Liver (tissue), 9 donors: Measurements from ENCODE around the gene SH2D3A. TPM values are rescaled to one million over a fixed set of nuclear protein-coding genes. Genes with fewer than 3 reads are reported as not detected.

Source experiments
- DNase-seq: peaks from one replicate; pipeline ENCODE4 v3.0.0-alpha.2; 2017; ENCODE audit warnings: low spot score
- H3K27ac ChIP-seq, 2 donors: one replicate each; pipeline ENCODE4 v1.7.0; 2013; ENCODE audit warnings: inconsistent platforms in 2 of 2, low read length in 2 of 2, control low read depth in 1 of 2, low read depth in 1 of 2, mild to moderate bottlenecking in 1 of 2
- H3K27me3 ChIP-seq, 4 donors: one replicate each; pipeline versions ENCODE4 v1.6.1 to v1.7.0; 2013; ENCODE audit warnings: low read length in 3 of 4, inconsistent platforms in 1 of 4, mild to moderate bottlenecking in 1 of 4, moderate library complexity in 1 of 4; ENCODE audit not compliant: control insufficient read depth in 4 of 4, insufficient read depth in 4 of 4
- H3K36me3 ChIP-seq, 4 donors: one replicate each; pipeline versions ENCODE4 v1.6.1 to v1.7.0; 2013; ENCODE audit warnings: low read length in 3 of 4, mild to moderate bottlenecking in 3 of 4, low read depth in 1 of 4, moderate library complexity in 1 of 4; ENCODE audit not compliant: control insufficient read depth in 4 of 4, insufficient read depth in 3 of 4
- H3K4me1 ChIP-seq, 4 donors: one replicate each; pipeline versions ENCODE4 v1.6.1 to v1.7.0; 2013; ENCODE audit warnings: low read length in 3 of 4, mild to moderate bottlenecking in 3 of 4, moderate library complexity in 1 of 4; ENCODE audit not compliant: control insufficient read depth in 4 of 4, insufficient read depth in 4 of 4
- H3K4me3 ChIP-seq, 3 donors: one replicate each; pipeline versions ENCODE4 v1.6.1 to v1.7.0; 2013; ENCODE audit warnings: low read length in 3 of 3, control low read depth in 1 of 3, low read depth in 1 of 3, mild to moderate bottlenecking in 1 of 3
- H3K9ac ChIP-seq, 2 donors: one replicate each; pipeline ENCODE4 v1.7.0; 2013; ENCODE audit warnings: low read length in 2 of 2, mild to moderate bottlenecking in 2 of 2, moderate library complexity in 2 of 2, control low read depth in 1 of 2, low read depth in 1 of 2
- H3K9me3 ChIP-seq, 4 donors: one replicate each; pipeline versions ENCODE4 v1.6.1 to v1.7.0; 2013; ENCODE audit warnings: low read length in 3 of 4; ENCODE audit not compliant: control insufficient read depth in 4 of 4
- EGR1 ChIP-seq, 2 donors: IDR thresholded peaks; 2 replicates each; pipeline ENCODE4 v1.6.1; 2016 to 2018; ENCODE audit warnings: antibody characterized with exemption in 2 of 2, low read depth in 2 of 2
- FOXA1 ChIP-seq: IDR thresholded peaks from 2 replicates; pipeline ENCODE4 v1.6.1; 2016; ENCODE audit warnings: antibody characterized with exemption
- FOXA2 ChIP-seq: IDR thresholded peaks from 2 replicates; pipeline ENCODE4 v1.6.1; 2016; ENCODE audit warnings: antibody characterized with exemption
- GABPA ChIP-seq, 2 donors: IDR thresholded peaks in 1 of 2; conservative IDR thresholded peaks in 1 of 2; 2 replicates each; pipeline ENCODE4 v1.6.1; 2016; ENCODE audit warnings: antibody characterized with exemption in 2 of 2, mild to moderate bottlenecking in 1 of 2, moderate library complexity in 1 of 2
- HNF4A ChIP-seq, 2 donors: conservative IDR thresholded peaks; 2 replicates each; pipeline ENCODE4 v1.6.1; 2016; ENCODE audit warnings: antibody characterized with exemption in 2 of 2, mild to moderate bottlenecking in 2 of 2
- HNF4G ChIP-seq: IDR thresholded peaks from 2 replicates; pipeline ENCODE4 v1.6.1; 2016; ENCODE audit warnings: antibody characterized with exemption
- JUND ChIP-seq, 2 donors: IDR thresholded peaks; 2 replicates each; pipeline ENCODE4 v1.6.1; 2016; ENCODE audit warnings: antibody characterized with exemption in 2 of 2
- NR2F2 ChIP-seq: IDR thresholded peaks from 2 replicates; pipeline ENCODE4 v1.6.1; 2016; ENCODE audit warnings: antibody characterized with exemption
- RAD21 ChIP-seq, 2 donors: IDR thresholded peaks; 2 replicates each; pipeline ENCODE4 v1.6.1; 2016; ENCODE audit warnings: antibody characterized with exemption in 2 of 2, mild to moderate bottlenecking in 2 of 2
- RXRA ChIP-seq, 2 donors: IDR thresholded peaks; 2 replicates each; pipeline ENCODE4 v1.6.1; 2017 to 2018; ENCODE audit warnings: antibody characterized with exemption in 2 of 2, mild to moderate bottlenecking in 1 of 2
- SP1 ChIP-seq: IDR thresholded peaks from 2 replicates; pipeline ENCODE4 v1.6.1; 2018; ENCODE audit warnings: antibody characterized with exemption, mild to moderate bottlenecking
- TAF1 ChIP-seq: conservative IDR thresholded peaks from 2 replicates; pipeline ENCODE4 v1.6.1; 2016; ENCODE audit warnings: antibody characterized with exemption, mild to moderate bottlenecking
- YY1 ChIP-seq: IDR thresholded peaks from 2 replicates; pipeline ENCODE4 v1.6.1; 2016; ENCODE audit warnings: antibody characterized with exemption, mild to moderate bottlenecking
- WGBS: extraction: QIAGEN DNeasy Blood & Tissue Kit; methylation state at CpG from one replicate; pipeline ENCODE4 v1.1.7; 2013; 5-methylcytosine and 5-hydroxymethylcytosine counted together
- polyA plus RNA-seq, 2 donors: library from polyadenylated mRNA; stranded (reverse) in 1 of 2; unstranded in 1 of 2; fragments of 200-250 nt in 1 of 2; fragments of >200 nt in 1 of 2; fragmentation: Nextera tagmentation in 1 of 2; extraction: Ambion mirVana in 1 of 2; gene quantifications; one replicate each; pipeline versions ENCODE4 v1.2.1 to v1.2.3, GENCODE V29; 2013 to 2015
- total RNA-seq, 2 donors: library from RNA; depleted of rRNA; stranded (reverse); fragments of >200 nt; gene quantifications; one replicate each; pipeline ENCODE4 v1.2.3, GENCODE V29; 2014
- TF ChIP-seq, protein P1 (sequence below): IDR thresholded peaks from 2 replicates; pipeline ENCODE4 v1.6.1; 2016; ENCODE audit warnings: antibody characterized with exemption
- TF ChIP-seq, protein P2 (sequence below): IDR thresholded peaks from 2 replicates; pipeline ENCODE4 v1.6.1; 2016; ENCODE audit warnings: antibody characterized with exemption
- TF ChIP-seq, protein P3 (sequence below): fragments of 150-350 bp; IDR thresholded peaks from 2 replicates; pipeline ENCODE4 v1.5.1; 2017; ENCODE audit warnings: improper control_type of control experiment, low read depth, low read length; ENCODE audit not compliant: missing input control
- TF ChIP-seq, protein P4 (sequence below): IDR thresholded peaks from 2 replicates; pipeline ENCODE4 v1.6.1; 2016; ENCODE audit warnings: antibody characterized with exemption, mild to moderate bottlenecking
- TF ChIP-seq, protein P5 (sequence below): IDR thresholded peaks from 2 replicates; pipeline ENCODE4 v1.6.1; 2016; ENCODE audit warnings: antibody characterized with exemption
- donor health status: healthy.
- donor health status: healthy.
- donor health status: healthy.
- donor health status: healthy.
- donor health status: healthy.

Gene SH2D3A
- total and polyA plus RNA-seq, 4 donors: 0.23 to 1.0 (median 0.77) TPM

DNA sequence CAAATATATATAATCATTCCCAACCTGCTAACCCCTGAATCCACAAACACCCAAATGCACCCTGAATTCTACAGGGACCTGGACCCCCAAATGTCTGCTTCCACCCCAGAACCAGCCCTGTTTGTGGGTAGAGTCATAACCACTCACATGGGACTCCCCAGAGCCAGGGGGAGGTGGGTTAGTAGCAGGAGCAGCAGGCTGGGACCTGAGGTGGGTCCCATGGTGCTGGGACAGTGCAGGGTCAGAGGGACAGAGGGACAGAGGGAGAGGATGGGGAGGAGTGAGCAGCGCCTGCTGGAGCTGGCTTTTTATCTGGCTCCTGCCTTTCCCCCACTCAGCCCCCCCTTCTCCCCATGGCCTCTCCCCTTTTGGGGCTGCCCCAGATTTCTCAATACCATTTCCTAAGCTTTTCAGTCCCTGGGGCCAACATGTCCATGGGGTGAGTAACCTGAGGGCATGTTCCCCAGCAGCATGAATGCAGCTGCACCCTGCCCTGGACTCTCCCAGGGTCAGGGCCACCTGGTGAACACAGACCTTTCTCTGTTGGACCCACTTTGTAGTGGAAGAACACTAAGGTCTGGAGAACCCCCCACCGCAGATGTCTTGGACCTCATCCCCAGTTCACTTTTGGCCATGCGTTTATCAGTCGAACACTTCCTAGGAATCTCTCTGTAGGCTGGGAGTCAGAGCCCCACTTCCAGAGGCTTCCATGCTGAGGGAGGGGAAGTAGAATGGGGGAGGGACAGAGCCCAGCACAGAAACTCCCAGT is 46.7 kb downstream of the SH2D3A start, which contains the start of gene C3:
Gene C3, minus strand, starts transcription at position 282 of the 769 bp plus-strand sequence. Its CDS starts 61 bp downstream, at position 221.
- Histone ChIP-seq H3K36me3 (peaks cover 3 to 28% (median 22%) of the 10 kb centered on the region in 4 donors), H3K27me3 (no peaks in the 10 kb centered on the region), H3K4me1 (peaks cover 5 to 58% (median 40%) of the 10 kb centered on the region in 4 donors), H3K9me3 (no peaks in the 10 kb centered on the region), H3K4me3 (peak within 1 kb of the TSS; percentile 74 to 99 (median 89)), H3K27ac (peak within 1 kb of the TSS; percentile 76 to 84), H3K9ac (peak within 1 kb of the TSS; percentile 95 to 97)
- TF ChIP-seq, protein P1, sequence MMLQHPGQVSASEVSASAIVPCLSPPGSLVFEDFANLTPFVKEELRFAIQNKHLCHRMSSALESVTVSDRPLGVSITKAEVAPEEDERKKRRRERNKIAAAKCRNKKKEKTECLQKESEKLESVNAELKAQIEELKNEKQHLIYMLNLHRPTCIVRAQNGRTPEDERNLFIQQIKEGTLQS: peak; percentile 89
- TF ChIP-seq, protein P2, sequence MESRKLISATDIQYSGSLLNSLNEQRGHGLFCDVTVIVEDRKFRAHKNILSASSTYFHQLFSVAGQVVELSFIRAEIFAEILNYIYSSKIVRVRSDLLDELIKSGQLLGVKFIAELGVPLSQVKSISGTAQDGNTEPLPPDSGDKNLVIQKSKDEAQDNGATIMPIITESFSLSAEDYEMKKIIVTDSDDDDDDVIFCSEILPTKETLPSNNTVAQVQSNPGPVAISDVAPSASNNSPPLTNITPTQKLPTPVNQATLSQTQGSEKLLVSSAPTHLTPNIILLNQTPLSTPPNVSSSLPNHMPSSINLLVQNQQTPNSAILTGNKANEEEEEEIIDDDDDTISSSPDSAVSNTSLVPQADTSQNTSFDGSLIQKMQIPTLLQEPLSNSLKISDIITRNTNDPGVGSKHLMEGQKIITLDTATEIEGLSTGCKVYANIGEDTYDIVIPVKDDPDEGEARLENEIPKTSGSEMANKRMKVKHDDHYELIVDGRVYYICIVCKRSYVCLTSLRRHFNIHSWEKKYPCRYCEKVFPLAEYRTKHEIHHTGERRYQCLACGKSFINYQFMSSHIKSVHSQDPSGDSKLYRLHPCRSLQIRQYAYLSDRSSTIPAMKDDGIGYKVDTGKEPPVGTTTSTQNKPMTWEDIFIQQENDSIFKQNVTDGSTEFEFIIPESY: peak; percentile 96
- TF ChIP-seq JUND (IDR thresholded peaks at IDR 0.05) (peak; percentile 71 to 80), TAF1 (peak; percentile 100), SP1 (peak; percentile 100), HNF4G (peak; percentile 99), GABPA (IDR thresholded peaks at IDR 0.05 in 1 of 2, conservative IDR thresholded peaks at IDR 0.05 in 1 of 2) (peak in 1 of 2 donors; percentile 73), RAD21 (IDR thresholded peaks at IDR 0.05) (peak; percentile 43 to 48), EGR1 (IDR thresholded peaks at IDR 0.05; ENCODE audit: low read depth in 2 of 2) (peak; percentile 56 to 91), NR2F2 (peak; percentile 100), YY1 (peak; percentile 90), FOXA2 (peak; percentile 75), FOXA1 (peak; percentile 58), RXRA (IDR thresholded peaks at IDR 0.05) (peak; percentile 100), HNF4A (conservative IDR thresholded peaks at IDR 0.05) (peak; percentile 99 to 100)
- TF ChIP-seq, protein P3, sequence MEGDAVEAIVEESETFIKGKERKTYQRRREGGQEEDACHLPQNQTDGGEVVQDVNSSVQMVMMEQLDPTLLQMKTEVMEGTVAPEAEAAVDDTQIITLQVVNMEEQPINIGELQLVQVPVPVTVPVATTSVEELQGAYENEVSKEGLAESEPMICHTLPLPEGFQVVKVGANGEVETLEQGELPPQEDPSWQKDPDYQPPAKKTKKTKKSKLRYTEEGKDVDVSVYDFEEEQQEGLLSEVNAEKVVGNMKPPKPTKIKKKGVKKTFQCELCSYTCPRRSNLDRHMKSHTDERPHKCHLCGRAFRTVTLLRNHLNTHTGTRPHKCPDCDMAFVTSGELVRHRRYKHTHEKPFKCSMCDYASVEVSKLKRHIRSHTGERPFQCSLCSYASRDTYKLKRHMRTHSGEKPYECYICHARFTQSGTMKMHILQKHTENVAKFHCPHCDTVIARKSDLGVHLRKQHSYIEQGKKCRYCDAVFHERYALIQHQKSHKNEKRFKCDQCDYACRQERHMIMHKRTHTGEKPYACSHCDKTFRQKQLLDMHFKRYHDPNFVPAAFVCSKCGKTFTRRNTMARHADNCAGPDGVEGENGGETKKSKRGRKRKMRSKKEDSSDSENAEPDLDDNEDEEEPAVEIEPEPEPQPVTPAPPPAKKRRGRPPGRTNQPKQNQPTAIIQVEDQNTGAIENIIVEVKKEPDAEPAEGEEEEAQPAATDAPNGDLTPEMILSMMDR: no peak
- TF ChIP-seq, protein P4, sequence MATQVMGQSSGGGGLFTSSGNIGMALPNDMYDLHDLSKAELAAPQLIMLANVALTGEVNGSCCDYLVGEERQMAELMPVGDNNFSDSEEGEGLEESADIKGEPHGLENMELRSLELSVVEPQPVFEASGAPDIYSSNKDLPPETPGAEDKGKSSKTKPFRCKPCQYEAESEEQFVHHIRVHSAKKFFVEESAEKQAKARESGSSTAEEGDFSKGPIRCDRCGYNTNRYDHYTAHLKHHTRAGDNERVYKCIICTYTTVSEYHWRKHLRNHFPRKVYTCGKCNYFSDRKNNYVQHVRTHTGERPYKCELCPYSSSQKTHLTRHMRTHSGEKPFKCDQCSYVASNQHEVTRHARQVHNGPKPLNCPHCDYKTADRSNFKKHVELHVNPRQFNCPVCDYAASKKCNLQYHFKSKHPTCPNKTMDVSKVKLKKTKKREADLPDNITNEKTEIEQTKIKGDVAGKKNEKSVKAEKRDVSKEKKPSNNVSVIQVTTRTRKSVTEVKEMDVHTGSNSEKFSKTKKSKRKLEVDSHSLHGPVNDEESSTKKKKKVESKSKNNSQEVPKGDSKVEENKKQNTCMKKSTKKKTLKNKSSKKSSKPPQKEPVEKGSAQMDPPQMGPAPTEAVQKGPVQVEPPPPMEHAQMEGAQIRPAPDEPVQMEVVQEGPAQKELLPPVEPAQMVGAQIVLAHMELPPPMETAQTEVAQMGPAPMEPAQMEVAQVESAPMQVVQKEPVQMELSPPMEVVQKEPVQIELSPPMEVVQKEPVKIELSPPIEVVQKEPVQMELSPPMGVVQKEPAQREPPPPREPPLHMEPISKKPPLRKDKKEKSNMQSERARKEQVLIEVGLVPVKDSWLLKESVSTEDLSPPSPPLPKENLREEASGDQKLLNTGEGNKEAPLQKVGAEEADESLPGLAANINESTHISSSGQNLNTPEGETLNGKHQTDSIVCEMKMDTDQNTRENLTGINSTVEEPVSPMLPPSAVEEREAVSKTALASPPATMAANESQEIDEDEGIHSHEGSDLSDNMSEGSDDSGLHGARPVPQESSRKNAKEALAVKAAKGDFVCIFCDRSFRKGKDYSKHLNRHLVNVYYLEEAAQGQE: peak; percentile 95
- TF ChIP-seq, protein P5, sequence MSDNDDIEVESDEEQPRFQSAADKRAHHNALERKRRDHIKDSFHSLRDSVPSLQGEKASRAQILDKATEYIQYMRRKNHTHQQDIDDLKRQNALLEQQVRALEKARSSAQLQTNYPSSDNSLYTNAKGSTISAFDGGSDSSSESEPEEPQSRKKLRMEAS: peak; percentile 99
- DNase-seq: peak; percentile 67
- 21% methylated on average over 4 of the region's 4 CpGs for WGBS
